Measurements from ENCODE around the gene FRG1. TPM values are rescaled to one million over a fixed set of nuclear protein-coding genes. Genes with fewer than 3 reads are reported as not detected.
"Not testable (repeated sequence)": the region's sequence is repeated elsewhere in the genome, so short reads cannot be mapped to it uniquely, and the experiment has no call there.

FRG1 gene
- 35.1 and 50.2 TPM in 2 replicates for total RNA-seq (2014; rRNA removed; shearing (Covaris generic))

- peak; percentile 88 for DNase-seq (ENCODE audit: low read depth)
Observed at GRCh38 chr4:189940178-189941004, at the start of gene FRG1. TSS of gene FRG1 (plus strand) at chr4:189940872. CDS start at chr4:189941010, 138 bp downstream.

- no peak for DNase-seq (ENCODE audit: low read depth)
Observed at GRCh38 chr4:189897667-189898066, 43.0 kb upstream of the FRG1 start.

GRCh38 chr4:189899481-189900015 lies 41.1 kb upstream of the FRG1 start:
- not testable (repeated sequence) for DNase-seq (ENCODE audit: low read depth)

- DNase-seq (ENCODE audit: low read depth) = peak; percentile 42
Observed at GRCh38 chr4:189904420-189905027, 36.1 kb upstream of the FRG1 start.

- no peak for DNase-seq (ENCODE audit: low read depth)
Observed at GRCh38 chr4:189912170-189912569, 28.5 kb upstream of the FRG1 start.

- no peak for DNase-seq (ENCODE audit: low read depth)
Observed at GRCh38 chr4:189917161-189917891, 23.3 kb upstream of the FRG1 start.

GRCh38 chr4:189921058-189921457 lies 19.6 kb upstream of the FRG1 start:
- DNase-seq (ENCODE audit: low read depth) = no peak

GRCh38 chr4:189926742-189927141 lies 13.9 kb upstream of the FRG1 start:
- not testable (repeated sequence) for DNase-seq (ENCODE audit: low read depth)

- no peak for DNase-seq (ENCODE audit: low read depth)
Observed at GRCh38 chr4:189941005-189941450, 356 bp downstream of the FRG1 start.

- DNase-seq (ENCODE audit: low read depth) = not testable (repeated sequence)
Observed at GRCh38 chr4:189942412-189942811, 1.7 kb downstream of the FRG1 start.

GRCh38 chr4:189944077-189944476 lies 3.4 kb downstream of the FRG1 start:
- DNase-seq (ENCODE audit: low read depth) = not testable (repeated sequence)

GRCh38 chr4:189946906-189947305 lies 6.2 kb downstream of the FRG1 start:
- DNase-seq (ENCODE audit: low read depth) = not testable (repeated sequence)

GRCh38 chr4:189948486-189948885 lies 7.8 kb downstream of the FRG1 start:
- not testable (repeated sequence) for DNase-seq (ENCODE audit: low read depth)

- DNase-seq (ENCODE audit: low read depth) = not testable (repeated sequence)
Observed at GRCh38 chr4:189969291-189969690, 28.6 kb downstream of the FRG1 start.

- DNase-seq (ENCODE audit: low read depth) = no peak
Observed at GRCh38 chr4:189973646-189974045, 33.0 kb downstream of the FRG1 start.

GRCh38 chr4:189974056-189974455 lies 33.4 kb downstream of the FRG1 start:
- DNase-seq (ENCODE audit: low read depth) = peak; percentile 12

- no peak for DNase-seq (ENCODE audit: low read depth)
Observed at GRCh38 chr4:189979196-189980047, 38.8 kb downstream of the FRG1 start.

- not testable (repeated sequence) for DNase-seq (ENCODE audit: low read depth)
Observed at GRCh38 chr4:189980292-189980691, 39.6 kb downstream of the FRG1 start.

GRCh38 chr4:189981970-189982369 lies 41.3 kb downstream of the FRG1 start:
- DNase-seq (ENCODE audit: low read depth) = no peak

- not testable (repeated sequence) for DNase-seq (ENCODE audit: low read depth)
Observed at GRCh38 chr4:189983916-189984526, 43.3 kb downstream of the FRG1 start.

GRCh38 chr4:189984661-189985060 lies 44.0 kb downstream of the FRG1 start:
- DNase-seq (ENCODE audit: low read depth) = not testable (repeated sequence)
